H1 (cell line): ENCODE data around the gene CENPP. TPM values are rescaled to one million over a fixed set of nuclear protein-coding genes. Genes with fewer than 3 reads are reported as not detected.

Source experiments
- CBX8 ChIP-seq: fragments of 300-800, 300-1000 bp; sonication (generic); IDR thresholded peaks from 2 replicates; pipeline ENCODE4 v1.7.1; 2016; ENCODE audit warnings: low read depth, low read length, borderline replicate concordance
- polyA plus RNA-seq, 7 experiments: library from polyadenylated mRNA; depleted of rRNA in 3 of 7; stranded (reverse) in 5 of 7; unstranded in 2 of 7; fragments of >200 nt in 5 of 7; fragments of 200-250 nt in 2 of 7; gene quantifications; 1 replicate in 5 of 7; 2 replicates in 1 of 7; 4 replicates in 1 of 7; pipeline versions ENCODE4 v1.2.1 to v1.2.3, GENCODE V29; 2011 to 2013; ENCODE audit warnings: missing spikeins in 2 of 7, mixed read lengths in 2 of 7
- total RNA-seq: library from RNA; stranded (reverse); fragmentation: NEBNext Ultra II Directional; extraction: Animal tissue kit (Norgen Biotek cat#: 25700); gene quantifications from 2 replicates; pipeline ENCODE4 v1.2.1, GENCODE V29; 2021

The CENPP gene
- total and polyA plus RNA-seq, 2 of the 8 experiments (the other 6 are each of a cell fraction or from before 2014, with no cell fraction given), result 2.7 to 10.8 TPM

DNA sequence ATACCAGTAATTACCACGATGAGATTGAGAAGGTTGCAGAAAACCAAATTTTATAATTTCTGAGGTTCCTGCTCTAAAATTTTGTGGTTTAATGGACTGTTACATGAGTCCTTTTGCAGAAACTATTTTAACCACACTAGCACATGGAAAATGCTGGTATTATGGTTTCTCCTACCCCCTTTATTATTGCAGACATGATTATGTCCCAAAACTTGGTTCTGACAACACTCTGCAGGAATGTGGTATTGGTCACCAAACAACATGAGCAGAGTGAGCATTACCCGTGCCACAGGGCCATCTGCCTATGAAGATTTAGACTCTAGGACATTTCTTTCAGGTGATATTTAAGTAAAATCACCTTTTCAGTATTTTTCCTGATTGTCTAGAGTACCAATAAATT lies 212.8 kb downstream of the CENPP start (continued):
- no peak for TF ChIP-seq CBX8
